ENCODE measurements around the gene CES2. TPM values are rescaled to one million over a fixed set of nuclear protein-coding genes. Genes with fewer than 3 reads are reported as not detected.

Gene CES2
- total and polyA plus RNA-seq, 2 of the 8 experiments (the other 6 are each of a cell fraction or from before 2014, with no cell fraction given): 8.6 to 14.7 TPM

DNA sequence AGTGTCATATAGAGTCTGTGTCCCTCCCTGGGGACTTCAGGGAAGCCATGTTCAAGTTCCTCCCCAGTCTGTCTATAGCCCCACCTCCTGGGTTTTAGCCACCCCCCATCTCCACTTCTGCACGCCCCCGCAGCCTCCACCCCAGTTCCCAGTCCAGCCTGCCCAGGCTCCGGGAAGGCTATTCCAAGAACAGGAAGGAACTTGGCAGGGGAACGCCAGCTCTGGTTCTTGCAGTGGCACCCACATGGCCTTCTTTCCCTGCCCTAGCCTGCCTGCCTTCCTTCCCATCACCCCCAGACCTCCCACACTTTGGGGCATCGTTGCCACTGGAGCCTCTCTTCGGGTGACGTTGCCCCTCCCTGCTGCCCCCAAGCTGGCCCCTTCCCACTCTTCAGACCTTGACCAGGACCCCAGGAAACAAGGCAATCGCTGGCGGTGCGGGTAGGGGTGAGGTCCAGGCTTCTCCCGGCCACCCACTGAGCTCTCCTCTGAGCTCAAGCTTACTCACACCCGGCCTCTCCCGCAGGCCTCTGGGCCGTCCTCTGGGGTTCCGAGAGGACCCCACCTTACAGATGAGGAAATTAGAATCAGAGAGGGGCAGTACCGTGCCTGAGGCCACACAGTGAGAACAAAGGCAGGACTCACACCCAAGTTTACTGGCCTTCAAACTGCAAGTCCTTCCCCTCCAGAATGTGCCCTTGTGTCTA lies 43.8 kb downstream of the CES2 start (continued):
- TF ChIP-seq, protein P1, sequence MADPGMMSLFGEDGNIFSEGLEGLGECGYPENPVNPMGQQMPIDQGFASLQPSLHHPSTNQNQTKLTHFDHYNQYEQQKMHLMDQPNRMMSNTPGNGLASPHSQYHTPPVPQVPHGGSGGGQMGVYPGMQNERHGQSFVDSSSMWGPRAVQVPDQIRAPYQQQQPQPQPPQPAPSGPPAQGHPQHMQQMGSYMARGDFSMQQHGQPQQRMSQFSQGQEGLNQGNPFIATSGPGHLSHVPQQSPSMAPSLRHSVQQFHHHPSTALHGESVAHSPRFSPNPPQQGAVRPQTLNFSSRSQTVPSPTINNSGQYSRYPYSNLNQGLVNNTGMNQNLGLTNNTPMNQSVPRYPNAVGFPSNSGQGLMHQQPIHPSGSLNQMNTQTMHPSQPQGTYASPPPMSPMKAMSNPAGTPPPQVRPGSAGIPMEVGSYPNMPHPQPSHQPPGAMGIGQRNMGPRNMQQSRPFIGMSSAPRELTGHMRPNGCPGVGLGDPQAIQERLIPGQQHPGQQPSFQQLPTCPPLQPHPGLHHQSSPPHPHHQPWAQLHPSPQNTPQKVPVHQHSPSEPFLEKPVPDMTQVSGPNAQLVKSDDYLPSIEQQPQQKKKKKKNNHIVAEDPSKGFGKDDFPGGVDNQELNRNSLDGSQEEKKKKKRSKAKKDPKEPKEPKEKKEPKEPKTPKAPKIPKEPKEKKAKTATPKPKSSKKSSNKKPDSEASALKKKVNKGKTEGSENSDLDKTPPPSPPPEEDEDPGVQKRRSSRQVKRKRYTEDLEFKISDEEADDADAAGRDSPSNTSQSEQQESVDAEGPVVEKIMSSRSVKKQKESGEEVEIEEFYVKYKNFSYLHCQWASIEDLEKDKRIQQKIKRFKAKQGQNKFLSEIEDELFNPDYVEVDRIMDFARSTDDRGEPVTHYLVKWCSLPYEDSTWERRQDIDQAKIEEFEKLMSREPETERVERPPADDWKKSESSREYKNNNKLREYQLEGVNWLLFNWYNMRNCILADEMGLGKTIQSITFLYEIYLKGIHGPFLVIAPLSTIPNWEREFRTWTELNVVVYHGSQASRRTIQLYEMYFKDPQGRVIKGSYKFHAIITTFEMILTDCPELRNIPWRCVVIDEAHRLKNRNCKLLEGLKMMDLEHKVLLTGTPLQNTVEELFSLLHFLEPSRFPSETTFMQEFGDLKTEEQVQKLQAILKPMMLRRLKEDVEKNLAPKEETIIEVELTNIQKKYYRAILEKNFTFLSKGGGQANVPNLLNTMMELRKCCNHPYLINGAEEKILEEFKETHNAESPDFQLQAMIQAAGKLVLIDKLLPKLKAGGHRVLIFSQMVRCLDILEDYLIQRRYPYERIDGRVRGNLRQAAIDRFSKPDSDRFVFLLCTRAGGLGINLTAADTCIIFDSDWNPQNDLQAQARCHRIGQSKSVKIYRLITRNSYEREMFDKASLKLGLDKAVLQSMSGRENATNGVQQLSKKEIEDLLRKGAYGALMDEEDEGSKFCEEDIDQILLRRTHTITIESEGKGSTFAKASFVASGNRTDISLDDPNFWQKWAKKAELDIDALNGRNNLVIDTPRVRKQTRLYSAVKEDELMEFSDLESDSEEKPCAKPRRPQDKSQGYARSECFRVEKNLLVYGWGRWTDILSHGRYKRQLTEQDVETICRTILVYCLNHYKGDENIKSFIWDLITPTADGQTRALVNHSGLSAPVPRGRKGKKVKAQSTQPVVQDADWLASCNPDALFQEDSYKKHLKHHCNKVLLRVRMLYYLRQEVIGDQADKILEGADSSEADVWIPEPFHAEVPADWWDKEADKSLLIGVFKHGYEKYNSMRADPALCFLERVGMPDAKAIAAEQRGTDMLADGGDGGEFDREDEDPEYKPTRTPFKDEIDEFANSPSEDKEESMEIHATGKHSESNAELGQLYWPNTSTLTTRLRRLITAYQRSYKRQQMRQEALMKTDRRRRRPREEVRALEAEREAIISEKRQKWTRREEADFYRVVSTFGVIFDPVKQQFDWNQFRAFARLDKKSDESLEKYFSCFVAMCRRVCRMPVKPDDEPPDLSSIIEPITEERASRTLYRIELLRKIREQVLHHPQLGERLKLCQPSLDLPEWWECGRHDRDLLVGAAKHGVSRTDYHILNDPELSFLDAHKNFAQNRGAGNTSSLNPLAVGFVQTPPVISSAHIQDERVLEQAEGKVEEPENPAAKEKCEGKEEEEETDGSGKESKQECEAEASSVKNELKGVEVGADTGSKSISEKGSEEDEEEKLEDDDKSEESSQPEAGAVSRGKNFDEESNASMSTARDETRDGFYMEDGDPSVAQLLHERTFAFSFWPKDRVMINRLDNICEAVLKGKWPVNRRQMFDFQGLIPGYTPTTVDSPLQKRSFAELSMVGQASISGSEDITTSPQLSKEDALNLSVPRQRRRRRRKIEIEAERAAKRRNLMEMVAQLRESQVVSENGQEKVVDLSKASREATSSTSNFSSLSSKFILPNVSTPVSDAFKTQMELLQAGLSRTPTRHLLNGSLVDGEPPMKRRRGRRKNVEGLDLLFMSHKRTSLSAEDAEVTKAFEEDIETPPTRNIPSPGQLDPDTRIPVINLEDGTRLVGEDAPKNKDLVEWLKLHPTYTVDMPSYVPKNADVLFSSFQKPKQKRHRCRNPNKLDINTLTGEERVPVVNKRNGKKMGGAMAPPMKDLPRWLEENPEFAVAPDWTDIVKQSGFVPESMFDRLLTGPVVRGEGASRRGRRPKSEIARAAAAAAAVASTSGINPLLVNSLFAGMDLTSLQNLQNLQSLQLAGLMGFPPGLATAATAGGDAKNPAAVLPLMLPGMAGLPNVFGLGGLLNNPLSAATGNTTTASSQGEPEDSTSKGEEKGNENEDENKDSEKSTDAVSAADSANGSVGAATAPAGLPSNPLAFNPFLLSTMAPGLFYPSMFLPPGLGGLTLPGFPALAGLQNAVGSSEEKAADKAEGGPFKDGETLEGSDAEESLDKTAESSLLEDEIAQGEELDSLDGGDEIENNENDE (IDR thresholded peaks at IDR 0.05; ENCODE audit: insufficient replicate concordance, low read length): no peak
- TF ChIP-seq, protein P2, sequence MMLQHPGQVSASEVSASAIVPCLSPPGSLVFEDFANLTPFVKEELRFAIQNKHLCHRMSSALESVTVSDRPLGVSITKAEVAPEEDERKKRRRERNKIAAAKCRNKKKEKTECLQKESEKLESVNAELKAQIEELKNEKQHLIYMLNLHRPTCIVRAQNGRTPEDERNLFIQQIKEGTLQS (IDR thresholded peaks at IDR 0.05; ENCODE audit: insufficient read depth, low read depth, low read length): no peak
- no peak for TF ChIP-seq SIX5 (IDR thresholded peaks at IDR 0.05; ENCODE audit: low read depth, low read length)
- TF ChIP-seq, protein P3, sequence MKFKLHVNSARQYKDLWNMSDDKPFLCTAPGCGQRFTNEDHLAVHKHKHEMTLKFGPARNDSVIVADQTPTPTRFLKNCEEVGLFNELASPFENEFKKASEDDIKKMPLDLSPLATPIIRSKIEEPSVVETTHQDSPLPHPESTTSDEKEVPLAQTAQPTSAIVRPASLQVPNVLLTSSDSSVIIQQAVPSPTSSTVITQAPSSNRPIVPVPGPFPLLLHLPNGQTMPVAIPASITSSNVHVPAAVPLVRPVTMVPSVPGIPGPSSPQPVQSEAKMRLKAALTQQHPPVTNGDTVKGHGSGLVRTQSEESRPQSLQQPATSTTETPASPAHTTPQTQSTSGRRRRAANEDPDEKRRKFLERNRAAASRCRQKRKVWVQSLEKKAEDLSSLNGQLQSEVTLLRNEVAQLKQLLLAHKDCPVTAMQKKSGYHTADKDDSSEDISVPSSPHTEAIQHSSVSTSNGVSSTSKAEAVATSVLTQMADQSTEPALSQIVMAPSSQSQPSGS (IDR thresholded peaks at IDR 0.05; ENCODE audit: low read length): no peak
- no peak for TF ChIP-seq EZH2 (IDR thresholded peaks at IDR 0.05; ENCODE audit: low read depth, low read length, severe bottlenecking)
- no peak for TF ChIP-seq CREB1 (IDR thresholded peaks at IDR 0.05)
- no peak for TF ChIP-seq POLR2AphosphoS5 (IDR thresholded peaks at IDR 0.05; ENCODE audit: low read depth, low read length)
- no peak for TF ChIP-seq KDM5A (IDR thresholded peaks at IDR 0.05; ENCODE audit: low read length)

Data from H1 (cell line).